A673 (cell line): ENCODE measurements around the gene TOMM22.

ENCODE experiments used
- EZH2 ChIP-seq: fragments of 200-600 bp; sonication (generic); IDR thresholded peaks from 2 replicates; pipeline ENCODE4 v1.6.1; 2017; ENCODE audit warnings: borderline replicate concordance, low read depth, mild to moderate bottlenecking, mixed read lengths, antibody characterized with exemption, low read length; ENCODE audit not compliant: poor library complexity, severe bottlenecking
- TF ChIP-seq, protein P1 (sequence below): fragments of 300-800, 200-600 bp; sonication (generic); conservative IDR thresholded peaks from 2 replicates; pipeline ENCODE4 v1.5.1; 2017; ENCODE audit warnings: low read depth, mild to moderate bottlenecking, antibody characterized with exemption, low read length, moderate library complexity, mixed read lengths

DNA sequence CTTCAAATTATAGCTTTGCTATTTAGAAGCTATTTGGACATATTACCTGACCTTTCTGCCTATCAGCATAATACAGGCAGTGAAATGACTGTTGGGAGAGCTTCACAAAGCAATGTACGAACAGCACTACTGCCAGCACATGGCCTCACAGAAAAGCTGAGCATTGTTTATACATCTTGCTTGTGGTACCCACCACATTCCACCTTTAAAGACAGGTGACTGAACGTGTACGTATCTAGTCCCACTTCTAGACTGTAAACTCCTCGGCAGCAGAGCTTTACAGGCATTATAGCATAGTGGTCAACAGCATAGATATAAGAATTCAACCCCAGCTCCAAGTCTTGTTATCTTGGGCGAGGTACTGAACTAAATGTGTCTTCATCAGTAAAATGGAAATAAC, 17.4 kb downstream of the TOMM22 start:
- TF ChIP-seq EZH2 = no peak
- TF ChIP-seq, protein P1, sequence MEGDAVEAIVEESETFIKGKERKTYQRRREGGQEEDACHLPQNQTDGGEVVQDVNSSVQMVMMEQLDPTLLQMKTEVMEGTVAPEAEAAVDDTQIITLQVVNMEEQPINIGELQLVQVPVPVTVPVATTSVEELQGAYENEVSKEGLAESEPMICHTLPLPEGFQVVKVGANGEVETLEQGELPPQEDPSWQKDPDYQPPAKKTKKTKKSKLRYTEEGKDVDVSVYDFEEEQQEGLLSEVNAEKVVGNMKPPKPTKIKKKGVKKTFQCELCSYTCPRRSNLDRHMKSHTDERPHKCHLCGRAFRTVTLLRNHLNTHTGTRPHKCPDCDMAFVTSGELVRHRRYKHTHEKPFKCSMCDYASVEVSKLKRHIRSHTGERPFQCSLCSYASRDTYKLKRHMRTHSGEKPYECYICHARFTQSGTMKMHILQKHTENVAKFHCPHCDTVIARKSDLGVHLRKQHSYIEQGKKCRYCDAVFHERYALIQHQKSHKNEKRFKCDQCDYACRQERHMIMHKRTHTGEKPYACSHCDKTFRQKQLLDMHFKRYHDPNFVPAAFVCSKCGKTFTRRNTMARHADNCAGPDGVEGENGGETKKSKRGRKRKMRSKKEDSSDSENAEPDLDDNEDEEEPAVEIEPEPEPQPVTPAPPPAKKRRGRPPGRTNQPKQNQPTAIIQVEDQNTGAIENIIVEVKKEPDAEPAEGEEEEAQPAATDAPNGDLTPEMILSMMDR = no peak
